Parathyroid adenoma (tissue), 2 donors: ENCODE results near the gene ANKRD17.

Source experiments
- H2AFZ ChIP-seq: fragments of 300-600 bp; sonication (generic); one replicate; pipeline ENCODE4 v1.7.0; 2017; ENCODE audit warnings: antibody characterized with exemption, mild to moderate bottlenecking
- H3K27ac ChIP-seq: fragments of 300-600 bp; sonication (generic); one replicate; pipeline ENCODE4 v1.7.0; 2017
- H3K27me3 ChIP-seq: fragments of 300-600 bp; sonication (generic); one replicate; pipeline ENCODE4 v1.7.0; 2017; ENCODE audit warnings: low read length; ENCODE audit not compliant: control insufficient read depth, insufficient read depth
- H3K36me3 ChIP-seq: fragments of 300-600 bp; sonication (generic); one replicate; pipeline ENCODE4 v1.7.0; 2017; ENCODE audit warnings: low read length; ENCODE audit not compliant: control insufficient read depth, insufficient read depth
- H3K4me1 ChIP-seq: fragments of 300-600 bp; sonication (generic); one replicate; pipeline ENCODE4 v1.7.0; 2017; ENCODE audit warnings: control low read depth
- H3K4me2 ChIP-seq: fragments of 300-600 bp; sonication (generic); one replicate; pipeline ENCODE4 v1.7.0; 2017; ENCODE audit warnings: low read length
- H3K4me3 ChIP-seq: fragments of 300-600 bp; sonication (generic); one replicate; pipeline ENCODE4 v1.7.0; 2017; ENCODE audit warnings: low read depth, low read length
- H3K79me2 ChIP-seq: fragments of 300-600 bp; sonication (generic); one replicate; pipeline ENCODE4 v1.7.0; 2017; ENCODE audit warnings: control low read depth
- H3K9ac ChIP-seq: fragments of 300-600 bp; sonication (generic); one replicate; pipeline ENCODE4 v1.7.0; 2017; ENCODE audit warnings: mild to moderate bottlenecking
- H3K9me3 ChIP-seq: fragments of 300-600 bp; sonication (generic); one replicate; pipeline ENCODE4 v1.7.0; 2017; ENCODE audit warnings: low read length; ENCODE audit not compliant: control insufficient read depth
- TF ChIP-seq, protein P1 (sequence below): fragments of 300-600 bp; sonication (generic); IDR thresholded peaks from one replicate; pipeline ENCODE4 v1.7.0; 2017; ENCODE audit warnings: antibody characterized with exemption, mild to moderate bottlenecking
- donor health status: primary hyperparathyroidism.

Gene ANKRD17

DNA sequence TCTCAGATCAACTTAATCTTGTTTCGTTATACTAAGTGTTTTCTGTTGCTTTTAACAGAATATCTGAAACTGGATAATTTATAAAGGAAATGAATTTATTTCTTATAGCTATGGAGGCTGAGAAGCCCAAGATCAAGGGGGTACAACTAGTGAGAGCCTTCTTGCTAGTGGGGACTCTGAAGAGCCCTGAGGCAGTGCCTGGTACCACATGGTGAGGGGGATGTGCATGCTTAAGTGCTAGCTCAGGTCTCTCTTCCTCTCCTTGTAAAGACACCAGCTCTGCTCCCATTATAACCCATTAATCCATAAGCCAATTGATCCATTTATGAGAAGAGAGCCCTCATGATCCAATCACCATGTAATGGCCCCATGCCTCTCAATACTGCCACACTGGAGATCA, 207.0 kb downstream of the ANKRD17 start:
- Histone ChIP-seq H3K27me3 (no peaks in the 10 kb centered on the region), H3K27ac (no peak overlapping the region), H3K9ac (no peak overlapping the region), H3K4me3 (no peak overlapping the region), H3K9me3 (no peaks in the 10 kb centered on the region), H3K4me2 (no peak overlapping the region), H3K79me2 (no peaks in the 10 kb centered on the region), H3K36me3 (no peaks in the 10 kb centered on the region), H2AFZ (no peak overlapping the region), H3K4me1 (no peaks in the 10 kb centered on the region)
- TF ChIP-seq, protein P1, sequence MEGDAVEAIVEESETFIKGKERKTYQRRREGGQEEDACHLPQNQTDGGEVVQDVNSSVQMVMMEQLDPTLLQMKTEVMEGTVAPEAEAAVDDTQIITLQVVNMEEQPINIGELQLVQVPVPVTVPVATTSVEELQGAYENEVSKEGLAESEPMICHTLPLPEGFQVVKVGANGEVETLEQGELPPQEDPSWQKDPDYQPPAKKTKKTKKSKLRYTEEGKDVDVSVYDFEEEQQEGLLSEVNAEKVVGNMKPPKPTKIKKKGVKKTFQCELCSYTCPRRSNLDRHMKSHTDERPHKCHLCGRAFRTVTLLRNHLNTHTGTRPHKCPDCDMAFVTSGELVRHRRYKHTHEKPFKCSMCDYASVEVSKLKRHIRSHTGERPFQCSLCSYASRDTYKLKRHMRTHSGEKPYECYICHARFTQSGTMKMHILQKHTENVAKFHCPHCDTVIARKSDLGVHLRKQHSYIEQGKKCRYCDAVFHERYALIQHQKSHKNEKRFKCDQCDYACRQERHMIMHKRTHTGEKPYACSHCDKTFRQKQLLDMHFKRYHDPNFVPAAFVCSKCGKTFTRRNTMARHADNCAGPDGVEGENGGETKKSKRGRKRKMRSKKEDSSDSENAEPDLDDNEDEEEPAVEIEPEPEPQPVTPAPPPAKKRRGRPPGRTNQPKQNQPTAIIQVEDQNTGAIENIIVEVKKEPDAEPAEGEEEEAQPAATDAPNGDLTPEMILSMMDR, result no peak

DNA sequence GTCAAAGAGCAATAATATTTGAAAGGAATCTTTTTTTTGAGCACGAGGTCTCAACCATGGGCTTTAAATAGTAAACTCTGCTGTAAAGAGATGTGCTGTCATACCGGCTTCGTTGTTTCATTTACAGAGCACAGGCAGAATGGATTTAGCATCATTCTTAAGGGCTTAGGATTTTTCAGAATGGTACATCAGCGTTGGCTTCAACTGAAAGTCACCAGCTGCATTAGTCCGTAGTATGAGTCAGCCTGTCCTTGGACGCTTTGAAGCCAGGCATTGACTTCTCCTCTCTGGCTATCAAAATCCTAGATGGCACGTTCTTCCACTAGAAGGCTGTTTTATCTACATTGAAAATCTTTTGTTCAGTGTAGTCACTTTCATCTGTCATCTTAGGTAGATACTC, 212.7 kb downstream of the ANKRD17 start:
- no peak overlapping the region for H3K4me2 ChIP-seq

DNA sequence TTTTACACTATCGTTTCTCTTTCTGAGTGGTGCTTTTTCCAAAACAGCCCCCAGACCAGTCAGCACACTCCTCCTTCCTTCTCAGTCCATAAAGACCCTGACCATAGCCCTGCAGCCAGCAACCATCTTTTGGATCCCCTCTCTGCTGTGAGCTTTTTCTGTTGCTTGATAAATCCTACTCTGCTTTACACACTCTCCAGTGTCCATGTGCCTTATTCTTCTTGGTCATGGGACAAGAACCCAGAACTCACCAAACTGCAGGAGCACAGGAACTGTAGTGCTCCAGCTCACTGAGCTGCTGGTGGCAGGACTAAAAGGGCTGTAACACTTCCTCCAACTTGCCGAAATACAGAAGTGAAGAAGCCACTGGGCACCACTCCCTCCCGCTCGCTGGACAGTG, 221.5 kb downstream of the ANKRD17 start:
- H3K9me3 ChIP-seq, result no peaks in the 10 kb centered on the region
- no peak overlapping the region for H3K4me2 ChIP-seq
- H3K9ac ChIP-seq, result no peak overlapping the region
- H2AFZ ChIP-seq, result no peak overlapping the region
- no peaks in the 10 kb centered on the region for H3K27me3 ChIP-seq
- H3K4me1 ChIP-seq, result no peaks in the 10 kb centered on the region
- TF ChIP-seq, protein P1, result no peak
- H3K27ac ChIP-seq, result no peak overlapping the region
- no peaks in the 10 kb centered on the region for H3K36me3 ChIP-seq
- H3K79me2 ChIP-seq, result no peaks in the 10 kb centered on the region
- H3K4me3 ChIP-seq, result no peak overlapping the region

More for the DNA sequence above, 212.7 kb downstream of the ANKRD17 start:
- Histone ChIP-seq H3K27ac (no peak overlapping the region), H3K4me1 (no peaks in the 10 kb centered on the region), H3K9me3 (no peaks in the 10 kb centered on the region), H3K4me3 (no peak overlapping the region), H3K9ac (no peak overlapping the region), H2AFZ (no peak overlapping the region), H3K79me2 (no peaks in the 10 kb centered on the region), H3K27me3 (no peaks in the 10 kb centered on the region), H3K36me3 (no peaks in the 10 kb centered on the region)
- TF ChIP-seq, protein P1, result no peak

DNA sequence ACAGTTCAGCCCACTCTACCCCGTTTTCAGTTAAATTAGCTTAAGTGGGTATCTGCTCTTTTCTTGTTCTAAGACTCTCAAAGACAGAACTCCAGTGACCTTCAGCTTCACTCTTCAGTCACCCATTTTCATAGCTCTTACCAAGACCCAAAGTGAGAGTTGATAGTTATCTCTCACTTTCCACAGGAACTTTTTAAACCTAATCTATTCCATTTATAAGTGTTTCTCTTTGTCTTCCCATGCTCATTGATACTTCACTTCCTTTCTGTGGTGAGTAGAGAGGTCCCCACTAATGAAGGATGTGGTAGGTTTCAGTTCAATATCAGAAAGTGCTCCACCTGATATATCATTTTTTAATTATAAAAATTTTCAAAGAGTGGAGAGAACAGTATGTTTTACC, 222.5 kb downstream of the ANKRD17 start:
- Histone ChIP-seq H3K4me3 (no peak overlapping the region), H3K27me3 (no peaks in the 10 kb centered on the region), H3K27ac (no peak overlapping the region), H3K9me3 (no peaks in the 10 kb centered on the region), H3K36me3 (no peaks in the 10 kb centered on the region), H3K4me1 (no peaks in the 10 kb centered on the region), H2AFZ (no peak overlapping the region), H3K9ac (no peak overlapping the region), H3K4me2 (no peak overlapping the region), H3K79me2 (no peaks in the 10 kb centered on the region)
- TF ChIP-seq, protein P1, result no peak

DNA sequence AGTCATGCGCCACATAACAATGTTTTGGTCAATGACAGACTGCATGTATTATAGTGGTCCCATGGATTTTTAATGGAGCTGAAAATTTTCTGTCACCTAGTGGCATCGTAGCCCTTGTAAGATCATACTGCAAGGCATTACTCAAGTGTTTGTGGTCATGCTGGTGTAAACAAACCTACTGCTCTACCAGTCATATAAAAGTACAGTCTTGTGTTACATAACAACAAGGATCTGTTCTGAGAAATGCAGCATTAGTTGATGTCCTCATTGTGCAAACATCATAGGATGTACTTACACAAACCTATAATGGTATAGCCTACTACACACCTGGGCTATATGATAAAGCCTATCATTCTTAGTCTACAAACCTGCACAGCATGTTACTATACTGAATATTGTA, 223.7 kb downstream of the ANKRD17 start:
- H3K4me2 ChIP-seq, result no peak overlapping the region
- no peaks in the 10 kb centered on the region for H3K36me3 ChIP-seq
- no peaks in the 10 kb centered on the region for H3K27me3 ChIP-seq
- no peak overlapping the region for H3K27ac ChIP-seq
- no peaks in the 10 kb centered on the region for H3K79me2 ChIP-seq
- TF ChIP-seq, protein P1, result no peak
- no peaks in the 10 kb centered on the region for H3K4me1 ChIP-seq
- H3K4me3 ChIP-seq, result no peak overlapping the region
- no peak overlapping the region for H2AFZ ChIP-seq
- no peak overlapping the region for H3K9ac ChIP-seq
- H3K9me3 ChIP-seq, result no peaks in the 10 kb centered on the region
